HepG2 (cell line): ENCODE measurements around the gene PCYT2. TPM values are rescaled to one million over a fixed set of nuclear protein-coding genes. Genes with fewer than 3 reads are reported as not detected.

ENCODE experiments used
- ARNT ChIP-seq: fragments of 450-650 bp; IDR thresholded peaks from 2 replicates; pipeline ENCODE4 v1.6.1; 2017
- MLLT10 ChIP-seq: sonication (generic); formaldehyde crosslinking; IDR thresholded peaks from 2 replicates; pipeline ENCODE4 v1.4.0; 2020; ENCODE audit warnings: missing genetic modification reagents
- NCOA2 ChIP-seq: sonication (generic); formaldehyde crosslinking; IDR thresholded peaks from 2 replicates; pipeline ENCODE4 v1.8.0; 2022; ENCODE audit warnings: inconsistent platforms
- RXRB ChIP-seq: IDR thresholded peaks from 2 replicates; pipeline ENCODE4 v1.6.1; 2016; ENCODE audit warnings: borderline replicate concordance, missing genetic modification reagents, missing compliant biosample characterization
- ZNF20 ChIP-seq: sonication (generic); formaldehyde crosslinking; IDR thresholded peaks from 2 replicates; pipeline ENCODE4 v1.4.0; 2020; ENCODE audit warnings: mild to moderate bottlenecking, moderate library complexity, missing genetic modification reagents
- ZNF792 ChIP-seq: IDR thresholded peaks from 2 replicates; pipeline ENCODE4 v1.6.1; 2016
- polyA plus RNA-seq, 8 experiments: library from polyadenylated mRNA; depleted of rRNA in 3 of 8; stranded (reverse) in 7 of 8; unstranded in 1 of 8; fragments of >200 nt; fragmentation: Illumina TruSeq in 4 of 8; extraction: Trizol in 4 of 8; gene quantifications; 2 replicates each; pipeline versions ENCODE4 v1.2.1 to v1.2.3, GENCODE V29; 2011 to 2016; ENCODE audit warnings: low read depth in 4 of 8, missing spikeins in 1 of 8, mixed read lengths in 1 of 8; ENCODE audit not compliant: insufficient read depth in 1 of 8
- total RNA-seq, 5 experiments: library from RNA; depleted of rRNA; stranded (reverse); fragments of >200 nt; fragmentation: Illumina TruSeq; extraction: Trizol; gene quantifications; 2 replicates each; pipeline ENCODE4 v1.2.3, GENCODE V29; 2016; ENCODE audit warnings: low read depth in 1 of 5
- TF ChIP-seq, protein P1 (sequence below): sonication (generic); formaldehyde crosslinking; IDR thresholded peaks from 2 replicates; pipeline ENCODE4 v1.5.1; 2020; ENCODE audit warnings: mild to moderate bottlenecking, missing genetic modification reagents, borderline replicate concordance
- TF ChIP-seq, protein P2 (sequence below): sonication (generic); formaldehyde crosslinking; IDR thresholded peaks from 2 replicates; pipeline ENCODE4 v1.5.0; 2020; ENCODE audit warnings: mild to moderate bottlenecking, missing genetic modification reagents
- TF ChIP-seq, protein P3 (sequence below): sonication (generic); formaldehyde crosslinking; conservative IDR thresholded peaks from 2 replicates; pipeline ENCODE4 v1.4.0; 2020; ENCODE audit warnings: missing genetic modification reagents
- TF ChIP-seq, protein P4 (sequence below): sonication (generic); formaldehyde crosslinking; IDR thresholded peaks from 2 replicates; pipeline ENCODE4 v1.4.0; 2020; ENCODE audit warnings: mild to moderate bottlenecking, missing genetic modification reagents
- TF ChIP-seq, protein P5 (sequence below): sonication (generic); formaldehyde crosslinking; IDR thresholded peaks from 2 replicates; pipeline ENCODE4 v1.4.0; 2020; ENCODE audit warnings: missing genetic modification reagents, mild to moderate bottlenecking, borderline replicate concordance
- TF ChIP-seq, protein P6 (sequence below): sonication (generic); formaldehyde crosslinking; IDR thresholded peaks from 2 replicates; pipeline ENCODE4 v1.4.0; 2020; ENCODE audit warnings: missing genetic modification reagents, mild to moderate bottlenecking, borderline replicate concordance
- TF ChIP-seq, protein P7 (sequence below): sonication (generic); formaldehyde crosslinking; IDR thresholded peaks from 2 replicates; pipeline ENCODE4 v1.4.0; 2020; ENCODE audit warnings: missing genetic modification reagents

PCYT2 gene
- total and polyA plus RNA-seq, 2 of the 13 experiments (the other 11 are each of a cell fraction or from before 2014, with no cell fraction given) = 147 to 297 TPM

DNA sequence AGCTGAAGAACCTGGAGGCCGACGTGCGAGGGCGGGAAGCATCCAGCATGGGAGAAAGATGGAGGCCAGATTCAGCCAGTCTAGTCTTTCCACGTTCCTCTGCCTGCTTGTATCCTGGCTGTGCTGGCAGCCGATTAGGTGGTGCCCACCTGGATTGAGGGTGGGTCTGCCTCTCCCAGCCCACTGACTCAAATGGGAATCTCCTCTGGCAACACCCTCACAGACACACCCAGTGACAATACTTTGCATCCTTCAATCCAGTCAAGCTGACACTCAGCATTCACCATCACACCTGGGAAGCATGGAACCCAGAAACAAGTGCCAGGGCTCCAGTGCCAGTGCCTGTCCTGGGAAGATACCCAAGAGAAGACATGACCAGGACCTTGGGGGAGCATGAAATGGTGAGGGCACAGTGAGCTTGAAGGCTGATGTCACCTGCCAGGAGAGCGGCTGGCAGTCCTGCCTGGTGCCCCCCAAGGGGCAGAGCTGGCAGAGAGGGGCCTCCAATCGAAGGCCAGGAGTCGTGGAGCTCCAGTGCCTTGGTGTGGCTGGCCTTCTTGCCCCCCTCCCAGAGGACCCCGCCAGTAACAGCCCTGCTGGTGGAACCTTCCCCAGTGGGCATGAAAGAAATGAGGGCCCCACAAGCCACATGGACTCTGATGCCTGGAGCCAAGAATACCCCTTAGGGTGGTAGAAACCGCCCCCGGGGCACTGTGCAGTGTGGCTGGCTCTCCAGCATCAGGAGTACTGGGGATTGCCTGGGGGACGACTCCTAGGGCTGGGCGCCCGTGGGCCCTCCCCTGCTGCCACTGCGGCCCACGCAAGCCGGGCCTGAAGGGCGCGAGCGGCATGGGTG is 9.8 kb downstream of the PCYT2 start (continued):
- TF ChIP-seq, protein P1, sequence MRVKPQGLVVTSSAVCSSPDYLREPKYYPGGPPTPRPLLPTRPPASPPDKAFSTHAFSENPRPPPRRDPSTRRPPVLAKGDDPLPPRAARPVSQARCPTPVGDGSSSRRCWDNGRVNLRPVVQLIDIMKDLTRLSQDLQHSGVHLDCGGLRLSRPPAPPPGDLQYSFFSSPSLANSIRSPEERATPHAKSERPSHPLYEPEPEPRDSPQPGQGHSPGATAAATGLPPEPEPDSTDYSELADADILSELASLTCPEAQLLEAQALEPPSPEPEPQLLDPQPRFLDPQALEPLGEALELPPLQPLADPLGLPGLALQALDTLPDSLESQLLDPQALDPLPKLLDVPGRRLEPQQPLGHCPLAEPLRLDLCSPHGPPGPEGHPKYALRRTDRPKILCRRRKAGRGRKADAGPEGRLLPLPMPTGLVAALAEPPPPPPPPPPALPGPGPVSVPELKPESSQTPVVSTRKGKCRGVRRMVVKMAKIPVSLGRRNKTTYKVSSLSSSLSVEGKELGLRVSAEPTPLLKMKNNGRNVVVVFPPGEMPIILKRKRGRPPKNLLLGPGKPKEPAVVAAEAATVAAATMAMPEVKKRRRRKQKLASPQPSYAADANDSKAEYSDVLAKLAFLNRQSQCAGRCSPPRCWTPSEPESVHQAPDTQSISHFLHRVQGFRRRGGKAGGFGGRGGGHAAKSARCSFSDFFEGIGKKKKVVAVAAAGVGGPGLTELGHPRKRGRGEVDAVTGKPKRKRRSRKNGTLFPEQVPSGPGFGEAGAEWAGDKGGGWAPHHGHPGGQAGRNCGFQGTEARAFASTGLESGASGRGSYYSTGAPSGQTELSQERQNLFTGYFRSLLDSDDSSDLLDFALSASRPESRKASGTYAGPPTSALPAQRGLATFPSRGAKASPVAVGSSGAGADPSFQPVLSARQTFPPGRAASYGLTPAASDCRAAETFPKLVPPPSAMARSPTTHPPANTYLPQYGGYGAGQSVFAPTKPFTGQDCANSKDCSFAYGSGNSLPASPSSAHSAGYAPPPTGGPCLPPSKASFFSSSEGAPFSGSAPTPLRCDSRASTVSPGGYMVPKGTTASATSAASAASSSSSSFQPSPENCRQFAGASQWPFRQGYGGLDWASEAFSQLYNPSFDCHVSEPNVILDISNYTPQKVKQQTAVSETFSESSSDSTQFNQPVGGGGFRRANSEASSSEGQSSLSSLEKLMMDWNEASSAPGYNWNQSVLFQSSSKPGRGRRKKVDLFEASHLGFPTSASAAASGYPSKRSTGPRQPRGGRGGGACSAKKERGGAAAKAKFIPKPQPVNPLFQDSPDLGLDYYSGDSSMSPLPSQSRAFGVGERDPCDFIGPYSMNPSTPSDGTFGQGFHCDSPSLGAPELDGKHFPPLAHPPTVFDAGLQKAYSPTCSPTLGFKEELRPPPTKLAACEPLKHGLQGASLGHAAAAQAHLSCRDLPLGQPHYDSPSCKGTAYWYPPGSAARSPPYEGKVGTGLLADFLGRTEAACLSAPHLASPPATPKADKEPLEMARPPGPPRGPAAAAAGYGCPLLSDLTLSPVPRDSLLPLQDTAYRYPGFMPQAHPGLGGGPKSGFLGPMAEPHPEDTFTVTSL (CRISPR knock-in tag) = no peak
- no peak for TF ChIP-seq ZNF792
- TF ChIP-seq, protein P2, sequence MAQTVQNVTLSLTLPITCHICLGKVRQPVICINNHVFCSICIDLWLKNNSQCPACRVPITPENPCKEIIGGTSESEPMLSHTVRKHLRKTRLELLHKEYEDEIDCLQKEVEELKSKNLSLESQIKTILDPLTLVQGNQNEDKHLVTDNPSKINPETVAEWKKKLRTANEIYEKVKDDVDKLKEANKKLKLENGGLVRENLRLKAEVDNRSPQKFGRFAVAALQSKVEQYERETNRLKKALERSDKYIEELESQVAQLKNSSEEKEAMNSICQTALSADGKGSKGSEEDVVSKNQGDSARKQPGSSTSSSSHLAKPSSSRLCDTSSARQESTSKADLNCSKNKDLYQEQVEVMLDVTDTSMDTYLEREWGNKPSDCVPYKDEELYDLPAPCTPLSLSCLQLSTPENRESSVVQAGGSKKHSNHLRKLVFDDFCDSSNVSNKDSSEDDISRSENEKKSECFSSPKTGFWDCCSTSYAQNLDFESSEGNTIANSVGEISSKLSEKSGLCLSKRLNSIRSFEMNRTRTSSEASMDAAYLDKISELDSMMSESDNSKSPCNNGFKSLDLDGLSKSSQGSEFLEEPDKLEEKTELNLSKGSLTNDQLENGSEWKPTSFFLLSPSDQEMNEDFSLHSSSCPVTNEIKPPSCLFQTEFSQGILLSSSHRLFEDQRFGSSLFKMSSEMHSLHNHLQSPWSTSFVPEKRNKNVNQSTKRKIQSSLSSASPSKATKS (CRISPR knock-in tag) = no peak
- no peak for TF ChIP-seq MLLT10
- TF ChIP-seq, protein P3, sequence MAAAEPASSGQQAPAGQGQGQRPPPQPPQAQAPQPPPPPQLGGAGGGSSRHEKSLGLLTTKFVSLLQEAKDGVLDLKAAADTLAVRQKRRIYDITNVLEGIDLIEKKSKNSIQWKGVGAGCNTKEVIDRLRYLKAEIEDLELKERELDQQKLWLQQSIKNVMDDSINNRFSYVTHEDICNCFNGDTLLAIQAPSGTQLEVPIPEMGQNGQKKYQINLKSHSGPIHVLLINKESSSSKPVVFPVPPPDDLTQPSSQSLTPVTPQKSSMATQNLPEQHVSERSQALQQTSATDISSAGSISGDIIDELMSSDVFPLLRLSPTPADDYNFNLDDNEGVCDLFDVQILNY (CRISPR knock-in tag) = no peak
- no peak for TF ChIP-seq ARNT
- TF ChIP-seq ZNF20 = no peak
- TF ChIP-seq, protein P4, sequence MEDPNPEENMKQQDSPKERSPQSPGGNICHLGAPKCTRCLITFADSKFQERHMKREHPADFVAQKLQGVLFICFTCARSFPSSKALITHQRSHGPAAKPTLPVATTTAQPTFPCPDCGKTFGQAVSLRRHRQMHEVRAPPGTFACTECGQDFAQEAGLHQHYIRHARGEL = no peak
- TF ChIP-seq, protein P5, sequence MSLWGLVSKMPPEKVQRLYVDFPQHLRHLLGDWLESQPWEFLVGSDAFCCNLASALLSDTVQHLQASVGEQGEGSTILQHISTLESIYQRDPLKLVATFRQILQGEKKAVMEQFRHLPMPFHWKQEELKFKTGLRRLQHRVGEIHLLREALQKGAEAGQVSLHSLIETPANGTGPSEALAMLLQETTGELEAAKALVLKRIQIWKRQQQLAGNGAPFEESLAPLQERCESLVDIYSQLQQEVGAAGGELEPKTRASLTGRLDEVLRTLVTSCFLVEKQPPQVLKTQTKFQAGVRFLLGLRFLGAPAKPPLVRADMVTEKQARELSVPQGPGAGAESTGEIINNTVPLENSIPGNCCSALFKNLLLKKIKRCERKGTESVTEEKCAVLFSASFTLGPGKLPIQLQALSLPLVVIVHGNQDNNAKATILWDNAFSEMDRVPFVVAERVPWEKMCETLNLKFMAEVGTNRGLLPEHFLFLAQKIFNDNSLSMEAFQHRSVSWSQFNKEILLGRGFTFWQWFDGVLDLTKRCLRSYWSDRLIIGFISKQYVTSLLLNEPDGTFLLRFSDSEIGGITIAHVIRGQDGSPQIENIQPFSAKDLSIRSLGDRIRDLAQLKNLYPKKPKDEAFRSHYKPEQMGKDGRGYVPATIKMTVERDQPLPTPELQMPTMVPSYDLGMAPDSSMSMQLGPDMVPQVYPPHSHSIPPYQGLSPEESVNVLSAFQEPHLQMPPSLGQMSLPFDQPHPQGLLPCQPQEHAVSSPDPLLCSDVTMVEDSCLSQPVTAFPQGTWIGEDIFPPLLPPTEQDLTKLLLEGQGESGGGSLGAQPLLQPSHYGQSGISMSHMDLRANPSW (CRISPR knock-in tag) = no peak
- no peak for TF ChIP-seq NCOA2 (CRISPR knock-in tag)
- TF ChIP-seq, protein P6, sequence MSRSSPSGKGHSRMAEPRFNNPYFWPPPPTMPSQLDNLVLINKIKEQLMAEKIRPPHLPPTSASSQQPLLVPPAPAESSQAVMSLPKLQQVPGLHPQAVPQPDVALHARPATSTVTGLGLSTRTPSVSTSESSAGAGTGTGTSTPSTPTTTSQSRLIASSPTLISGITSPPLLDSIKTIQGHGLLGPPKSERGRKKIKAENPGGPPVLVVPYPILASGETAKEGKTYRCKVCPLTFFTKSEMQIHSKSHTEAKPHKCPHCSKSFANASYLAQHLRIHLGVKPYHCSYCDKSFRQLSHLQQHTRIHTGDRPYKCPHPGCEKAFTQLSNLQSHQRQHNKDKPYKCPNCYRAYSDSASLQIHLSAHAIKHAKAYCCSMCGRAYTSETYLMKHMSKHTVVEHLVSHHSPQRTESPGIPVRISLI (CRISPR knock-in tag) = no peak
- TF ChIP-seq, protein P7, sequence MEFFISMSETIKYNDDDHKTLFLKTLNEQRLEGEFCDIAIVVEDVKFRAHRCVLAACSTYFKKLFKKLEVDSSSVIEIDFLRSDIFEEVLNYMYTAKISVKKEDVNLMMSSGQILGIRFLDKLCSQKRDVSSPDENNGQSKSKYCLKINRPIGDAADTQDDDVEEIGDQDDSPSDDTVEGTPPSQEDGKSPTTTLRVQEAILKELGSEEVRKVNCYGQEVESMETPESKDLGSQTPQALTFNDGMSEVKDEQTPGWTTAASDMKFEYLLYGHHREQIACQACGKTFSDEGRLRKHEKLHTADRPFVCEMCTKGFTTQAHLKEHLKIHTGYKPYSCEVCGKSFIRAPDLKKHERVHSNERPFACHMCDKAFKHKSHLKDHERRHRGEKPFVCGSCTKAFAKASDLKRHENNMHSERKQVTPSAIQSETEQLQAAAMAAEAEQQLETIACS (CRISPR knock-in tag) = no peak
- TF ChIP-seq RXRB (CRISPR knock-in tag) = no peak
